IPS-11a (cell line): ENCODE data around the gene CIAO2B.

Experiments
- H3K4me3 ChIP-seq: one replicate; pipeline ENCODE4 v1.5.1; 2013; ENCODE audit warnings: low read depth, low read length, control low read depth

CIAO2B gene

GRCh38 chr16:66920924-66921680 lies 13.1 kb downstream of the CIAO2B start:
- H3K4me3 ChIP-seq = no peak overlapping the region

DNA sequence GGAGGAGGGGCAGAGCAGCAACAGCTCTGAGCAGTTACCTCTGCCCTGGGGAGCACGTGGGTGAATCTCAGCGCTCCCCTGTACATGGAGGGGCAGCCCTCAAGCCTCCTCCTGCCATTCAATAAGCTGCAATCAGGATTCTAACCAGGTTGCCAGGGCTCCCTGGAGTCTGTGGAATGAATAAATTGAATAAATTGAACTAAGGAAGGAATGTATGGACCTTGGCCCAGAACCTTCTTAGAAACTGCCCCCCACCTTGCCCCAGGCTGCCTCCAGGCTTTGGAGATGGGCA lies 14.0 kb downstream of the CIAO2B start:
- H3K4me3 ChIP-seq = no peak overlapping the region

DNA sequence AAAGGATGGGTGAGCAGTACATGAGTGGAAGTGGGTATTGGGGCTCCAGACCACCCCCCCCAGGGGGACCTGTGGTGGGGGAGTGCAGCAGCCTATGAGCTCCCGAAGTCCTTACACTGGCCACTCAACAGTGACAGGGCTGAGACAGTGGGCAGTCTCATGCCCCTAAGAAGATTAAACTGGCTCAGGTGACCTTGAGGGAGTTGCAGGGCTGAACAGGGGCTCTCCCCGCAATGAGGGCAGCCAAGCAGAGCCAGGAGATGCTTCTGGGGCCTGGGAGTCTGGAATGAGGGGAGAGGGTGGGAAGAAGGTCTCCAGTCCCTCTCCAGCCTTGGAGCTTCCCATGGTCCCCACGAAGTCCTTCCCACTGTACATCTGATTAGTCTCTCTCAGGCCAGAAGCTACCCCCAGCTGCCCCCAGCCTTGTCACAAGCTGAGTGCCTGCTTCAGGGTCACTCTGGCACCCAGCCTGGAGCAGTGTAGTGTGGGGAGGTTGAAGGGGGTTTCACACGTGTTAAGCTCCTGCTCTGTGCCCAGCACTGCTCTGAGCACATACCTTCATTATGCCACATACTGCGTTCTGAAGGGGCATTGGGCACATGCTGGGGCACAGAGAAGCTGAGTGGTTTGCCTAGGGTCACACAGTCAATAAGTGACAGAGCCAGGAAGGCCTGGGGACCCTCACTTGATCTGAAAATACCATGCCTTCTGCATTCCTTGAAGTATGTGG lies 14.5 kb downstream of the CIAO2B start:
- no peak overlapping the region for H3K4me3 ChIP-seq

DNA sequence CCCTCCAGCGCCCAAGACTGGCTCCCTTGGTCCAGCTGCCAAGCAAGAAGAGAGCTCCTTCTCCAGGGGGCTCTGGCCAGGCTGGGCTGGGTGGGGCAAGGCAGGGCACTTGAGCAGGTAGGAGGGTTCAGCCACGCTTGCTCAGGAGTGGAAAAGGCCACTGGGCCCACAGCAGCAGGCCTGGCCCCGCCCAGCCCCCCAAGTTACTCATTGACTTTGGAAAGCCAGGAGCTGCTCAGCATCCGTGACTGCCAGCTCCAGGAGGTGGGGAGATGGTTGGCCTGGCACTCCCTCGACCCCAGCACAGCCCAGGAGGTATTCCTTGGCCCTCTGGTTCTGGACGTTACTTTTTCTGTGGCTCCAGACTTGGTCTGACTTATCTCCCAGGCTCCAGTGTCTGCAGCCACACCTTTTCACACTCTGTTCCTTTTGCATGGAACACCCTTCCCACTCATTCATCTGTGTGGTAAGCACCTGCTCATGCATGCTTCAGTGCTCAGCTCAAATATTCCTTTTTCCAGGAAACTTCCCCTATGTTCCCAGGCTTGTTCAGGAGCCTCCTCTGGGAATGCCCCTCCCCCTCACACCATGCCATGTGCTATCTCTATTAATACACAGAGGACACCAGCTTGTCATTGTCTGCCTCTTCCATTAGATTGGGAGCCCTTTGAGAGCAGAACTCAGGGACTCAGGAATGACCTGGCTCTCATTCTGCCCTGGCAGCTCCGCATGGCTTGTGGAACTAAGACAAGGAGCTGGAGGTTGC lies 15.2 kb downstream of the CIAO2B start, which contains the start of gene CDH16:
Gene CDH16 (minus strand): TSS at position 83 of the 766 bp plus-strand sequence. CDS start 820 bp downstream, outside the sequence.
- H3K4me3 ChIP-seq = no peak within 1 kb of the TSS

DNA sequence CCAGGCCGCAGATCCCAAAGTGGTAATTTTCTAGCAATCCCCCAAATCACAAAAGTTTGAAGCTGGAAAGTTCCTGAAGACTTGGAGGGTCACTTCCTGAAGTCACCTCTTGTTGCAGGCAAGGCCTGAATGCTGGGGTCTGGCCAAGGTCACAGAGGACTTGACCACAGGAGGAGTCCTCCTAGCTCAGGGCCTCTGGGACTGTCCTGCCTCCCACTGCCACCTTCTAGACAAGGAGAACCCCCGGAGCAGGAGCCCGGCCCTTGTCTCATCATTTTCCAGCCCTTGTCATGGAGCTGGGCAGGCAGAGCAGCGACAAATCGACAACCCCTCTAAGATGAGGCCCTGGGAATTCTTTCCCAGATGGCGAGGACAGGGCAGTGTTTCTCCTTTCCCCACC lies 15.8 kb downstream of the CIAO2B start:
- no peak overlapping the region for H3K4me3 ChIP-seq

DNA sequence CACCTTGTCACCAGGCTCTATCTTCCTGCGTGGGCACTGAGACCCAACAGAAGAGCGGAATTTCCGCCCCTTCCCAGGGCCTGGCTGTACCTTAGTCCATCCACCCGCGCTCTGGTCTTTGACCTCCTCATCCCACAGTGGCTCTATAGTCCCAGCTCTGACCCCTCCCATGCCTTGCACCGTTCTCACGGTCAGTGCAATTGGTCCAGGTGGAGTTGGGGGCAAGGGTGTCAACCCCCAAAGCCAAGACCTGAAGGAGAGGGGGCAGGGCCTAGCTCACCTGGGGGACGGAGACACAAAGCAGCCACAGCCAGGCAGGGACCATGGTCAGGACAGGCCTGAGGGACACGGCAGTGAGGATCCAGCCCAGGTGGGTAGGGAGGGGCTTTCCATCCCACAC lies 16.5 kb downstream of the CIAO2B start:
- H3K4me3 ChIP-seq = no peak overlapping the region

- no peak overlapping the region for H3K4me3 ChIP-seq
Observed at GRCh38 chr16:66916518-66916917, 17.7 kb downstream of the CIAO2B start.

DNA sequence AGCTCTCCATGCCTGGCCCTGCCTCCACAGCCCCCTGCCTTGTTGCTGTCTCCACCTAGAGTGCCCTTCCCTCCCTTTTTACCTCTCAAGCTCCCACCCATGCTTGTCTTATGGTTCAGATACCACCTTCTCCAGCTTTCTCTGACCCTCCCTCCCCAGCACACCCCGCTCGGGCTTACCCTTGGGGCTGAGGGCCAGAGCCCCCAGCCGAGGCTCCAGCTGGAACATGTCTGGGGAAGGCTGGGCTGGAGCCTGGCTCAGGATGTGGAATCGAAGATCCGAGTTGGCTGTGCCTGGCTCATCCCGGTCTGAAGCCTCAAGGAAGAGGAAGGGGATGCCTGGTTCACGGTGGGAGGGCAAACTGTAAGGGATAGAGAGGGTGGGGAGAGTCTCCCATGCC lies 19.2 kb downstream of the CIAO2B start:
- no peak overlapping the region for H3K4me3 ChIP-seq

DNA sequence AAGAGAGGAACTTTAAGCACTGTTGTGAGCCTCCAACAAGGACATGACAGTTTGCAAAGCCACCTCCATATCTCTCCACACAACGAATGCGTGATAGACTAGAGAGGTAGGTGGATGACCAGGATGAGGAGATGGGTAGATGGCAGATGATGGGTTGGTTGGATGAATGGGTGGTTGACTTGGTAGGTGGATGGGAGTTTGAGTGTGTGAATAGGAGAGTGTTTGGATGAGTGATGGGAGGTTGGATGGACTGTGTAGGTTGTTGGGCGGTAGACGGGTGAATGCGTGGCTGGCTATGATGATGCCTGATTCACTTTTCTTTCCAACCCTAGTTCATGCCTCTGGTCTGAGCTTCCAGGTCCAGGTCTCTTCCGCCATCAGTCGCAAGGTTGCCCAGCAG lies 19.7 kb downstream of the CIAO2B start:
- no peak overlapping the region for H3K4me3 ChIP-seq

GRCh38 chr16:66913711-66914110 lies 20.5 kb downstream of the CIAO2B start:
- no peak overlapping the region for H3K4me3 ChIP-seq

- no peak overlapping the region for H3K4me3 ChIP-seq
Observed at GRCh38 chr16:66913081-66913480, 21.1 kb downstream of the CIAO2B start.

- H3K4me3 ChIP-seq = no peak overlapping the region
Observed at GRCh38 chr16:66911801-66912200, 22.4 kb downstream of the CIAO2B start.

DNA sequence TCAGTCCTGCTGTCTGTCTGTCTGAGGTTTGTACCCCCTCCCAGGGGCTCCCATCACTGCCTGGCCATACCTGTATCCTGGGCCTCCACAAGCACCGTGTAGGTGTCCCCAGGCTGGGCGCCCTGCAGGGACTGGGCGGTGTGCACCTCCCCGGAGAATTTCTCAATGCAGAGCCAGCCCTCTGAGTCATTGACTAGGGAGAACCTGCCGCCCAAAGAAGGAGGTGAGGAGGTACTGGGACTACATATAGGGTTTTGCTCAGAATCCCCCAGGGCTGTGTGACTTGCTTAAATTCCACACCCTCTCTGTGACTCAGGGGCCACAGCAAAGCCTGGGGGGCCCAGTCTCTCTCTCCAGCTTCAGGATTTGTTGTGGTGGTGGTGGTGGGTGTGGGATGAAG lies 23.1 kb downstream of the CIAO2B start:
- no peak overlapping the region for H3K4me3 ChIP-seq

- H3K4me3 ChIP-seq = no peak overlapping the region
Observed at GRCh38 chr16:66910175-66910940, 23.8 kb downstream of the CIAO2B start.

GRCh38 chr16:66908762-66909559 lies 25.2 kb downstream of the CIAO2B start:
- H3K4me3 ChIP-seq = no peak overlapping the region

DNA sequence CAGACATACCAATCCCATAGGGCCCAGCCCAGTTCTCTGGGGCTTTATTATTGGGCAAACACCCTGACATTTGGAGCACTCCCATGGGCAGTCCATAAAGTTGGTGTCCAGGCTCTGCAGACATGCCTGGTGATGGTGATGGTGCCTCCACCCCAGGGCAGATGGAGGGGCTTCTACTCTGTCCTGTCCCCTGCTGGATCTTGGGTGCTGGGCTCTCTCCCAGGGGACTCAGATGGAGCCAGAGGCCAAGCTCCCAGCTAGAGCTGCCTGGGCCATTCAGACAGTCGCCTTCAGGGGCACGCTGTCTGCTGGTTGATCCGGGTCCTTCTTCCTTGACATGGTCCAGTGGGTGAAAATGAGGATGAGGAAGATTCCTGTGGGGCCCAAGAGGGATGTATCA lies 26.1 kb downstream of the CIAO2B start:
- no peak overlapping the region for H3K4me3 ChIP-seq

DNA sequence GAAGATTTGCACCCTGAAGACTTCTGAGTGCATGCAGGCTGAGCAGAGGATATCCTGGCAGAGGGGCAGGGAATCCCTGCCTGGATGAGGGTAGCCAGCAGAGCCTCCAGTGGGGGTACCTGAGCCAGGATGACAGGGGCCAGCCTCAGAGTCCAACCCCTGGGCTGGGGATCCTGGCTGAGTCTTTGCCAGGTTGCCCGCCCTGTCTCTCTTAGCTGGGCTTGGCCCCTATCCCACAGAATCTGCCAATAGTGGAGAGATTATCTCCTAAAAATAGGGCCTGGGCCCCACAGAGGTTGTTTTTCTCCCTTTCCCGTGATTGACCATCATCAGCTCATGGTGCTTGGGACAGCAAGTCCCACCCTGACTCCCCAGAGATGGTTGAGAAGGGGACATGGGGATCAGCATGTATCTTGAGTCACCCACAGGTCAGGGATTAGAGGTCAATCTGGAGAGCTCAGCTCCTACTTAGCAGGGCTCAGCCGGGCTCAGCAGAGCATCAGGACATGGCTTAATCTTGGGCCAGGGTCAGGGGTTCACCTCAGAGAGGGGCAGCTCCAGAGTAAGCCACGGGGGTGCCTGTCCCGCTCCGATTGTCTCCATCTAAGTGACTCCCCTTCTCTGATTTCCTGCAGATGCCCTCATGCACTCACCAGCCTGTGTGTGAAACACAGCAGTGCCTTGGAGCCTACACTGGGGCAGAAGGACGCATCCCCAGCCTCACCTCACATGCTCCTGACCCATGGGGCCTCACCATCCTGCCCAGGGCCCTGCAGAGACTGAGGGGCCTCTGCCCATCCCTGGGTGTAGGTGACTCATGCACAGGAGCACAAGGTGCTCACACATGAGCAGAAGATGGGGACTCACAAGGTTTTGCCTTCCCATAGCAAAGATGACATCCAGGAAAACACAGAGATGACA lies 27.0 kb downstream of the CIAO2B start:
- H3K4me3 ChIP-seq = no peak overlapping the region

GRCh38 chr16:66905633-66906539 lies 28.3 kb downstream of the CIAO2B start:
- H3K4me3 ChIP-seq = no peak overlapping the region
